ENCODE data around the gene NCMAP. TPM values are rescaled to one million over a fixed set of nuclear protein-coding genes. Genes with fewer than 3 reads are reported as not detected.
A peak's percentile ranks its signal among the peaks of the same experiment; 100 is the strongest.

NCMAP gene
- total RNA-seq, 1 donor from 2014 or later, result not detected

- peak; percentile 100 for DNase-seq (ENCODE audit: extremely low spot score, unreplicated experiment)
- Mint-ChIP-seq H3K9me3 (ENCODE audit: unreplicated experiment) (no peaks in the 10 kb centered on the region), H3K27ac (ENCODE audit: unreplicated experiment) (peak within 1 kb of the TSS; percentile 100), H3K4me1 (ENCODE audit: unreplicated experiment) (peaks cover 26% of the 10 kb centered on the region), H3K27me3 (ENCODE audit: unreplicated experiment) (peaks cover under 1% of the 10 kb centered on the region), H3K36me3 (ENCODE audit: unreplicated experiment) (peaks cover 17% of the 10 kb centered on the region), H3K4me3 (ENCODE audit: unreplicated experiment) (peak within 1 kb of the TSS; percentile 97)
- no peak for TF ChIP-seq CTCF (IDR thresholded peaks at IDR 0.05)
Measured at GRCh38 chr1:24642481-24643362, 86.8 kb downstream of the NCMAP start, which contains the start of gene SRRM1. Gene SRRM1 (plus strand): TSS chr1:24643302. CDS start chr1:24643327, 25 bp downstream.

GRCh38 chr1:24643363-24644099, 87.6 kb downstream of the NCMAP start:
- DNase-seq (ENCODE audit: extremely low spot score, unreplicated experiment), result no peak
- H3K4me1 Mint-ChIP-seq (ENCODE audit: unreplicated experiment), result peaks cover 26% of the 10 kb centered on the region
- H3K36me3 Mint-ChIP-seq (ENCODE audit: unreplicated experiment), result peaks cover 25% of the 10 kb centered on the region
- H3K4me3 Mint-ChIP-seq (ENCODE audit: unreplicated experiment), result peak overlapping the region; percentile 84
- H3K27ac Mint-ChIP-seq (ENCODE audit: unreplicated experiment), result peak overlapping the region; percentile 80
- no peaks in the 10 kb centered on the region for H3K27me3 Mint-ChIP-seq (ENCODE audit: unreplicated experiment)
- no peak for TF ChIP-seq CTCF (IDR thresholded peaks at IDR 0.05)
- no peaks in the 10 kb centered on the region for H3K9me3 Mint-ChIP-seq (ENCODE audit: unreplicated experiment)

GRCh38 chr1:24644100-24644384, 88.2 kb downstream of the NCMAP start:
- H3K4me3 Mint-ChIP-seq (ENCODE audit: unreplicated experiment), result peak overlapping the region; percentile 84
- peaks cover 30% of the 10 kb centered on the region for H3K36me3 Mint-ChIP-seq (ENCODE audit: unreplicated experiment)
- H3K27me3 Mint-ChIP-seq (ENCODE audit: unreplicated experiment), result no peaks in the 10 kb centered on the region
- TF ChIP-seq CTCF (IDR thresholded peaks at IDR 0.05), result no peak
- H3K4me1 Mint-ChIP-seq (ENCODE audit: unreplicated experiment), result peaks cover 26% of the 10 kb centered on the region
- no peaks in the 10 kb centered on the region for H3K9me3 Mint-ChIP-seq (ENCODE audit: unreplicated experiment)
- peak overlapping the region; percentile 65 for H3K27ac Mint-ChIP-seq (ENCODE audit: unreplicated experiment)
- DNase-seq (ENCODE audit: extremely low spot score, unreplicated experiment), result no peak

- no peak for DNase-seq (ENCODE audit: extremely low spot score, unreplicated experiment)
- H3K4me1 Mint-ChIP-seq (ENCODE audit: unreplicated experiment), result peaks cover 17% of the 10 kb centered on the region
- no peak overlapping the region for H3K27ac Mint-ChIP-seq (ENCODE audit: unreplicated experiment)
- no peaks in the 10 kb centered on the region for H3K27me3 Mint-ChIP-seq (ENCODE audit: unreplicated experiment)
- peaks cover 67% of the 10 kb centered on the region for H3K36me3 Mint-ChIP-seq (ENCODE audit: unreplicated experiment)
- H3K9me3 Mint-ChIP-seq (ENCODE audit: unreplicated experiment), result no peaks in the 10 kb centered on the region
- H3K4me3 Mint-ChIP-seq (ENCODE audit: unreplicated experiment), result no peak overlapping the region
- no peak for TF ChIP-seq CTCF (IDR thresholded peaks at IDR 0.05)
Measured at GRCh38 chr1:24648919-24649318, 93.0 kb downstream of the NCMAP start.

GRCh38 chr1:24652382-24652781, 96.5 kb downstream of the NCMAP start:
- peak overlapping the region; percentile 18 for H3K27ac Mint-ChIP-seq (ENCODE audit: unreplicated experiment)
- DNase-seq (ENCODE audit: extremely low spot score, unreplicated experiment), result no peak
- H3K9me3 Mint-ChIP-seq (ENCODE audit: unreplicated experiment), result no peaks in the 10 kb centered on the region
- no peak for TF ChIP-seq CTCF (IDR thresholded peaks at IDR 0.05)
- peaks cover under 1% of the 10 kb centered on the region for H3K4me1 Mint-ChIP-seq (ENCODE audit: unreplicated experiment)
- H3K4me3 Mint-ChIP-seq (ENCODE audit: unreplicated experiment), result no peak overlapping the region
- H3K36me3 Mint-ChIP-seq (ENCODE audit: unreplicated experiment), result peaks cover 79% of the 10 kb centered on the region
- H3K27me3 Mint-ChIP-seq (ENCODE audit: unreplicated experiment), result no peaks in the 10 kb centered on the region
